ENCODE measurements around the gene UBA3. TPM values are rescaled to one million over a fixed set of nuclear protein-coding genes. Genes with fewer than 3 reads are reported as not detected.

Gene UBA3
- total RNA-seq, 1 experiment from 2014 or later: 67.2 TPM

GRCh38 chr3:69032142-69032541, 48.0 kb downstream of the UBA3 start:
- H2BK12ac ChIP-seq (ENCODE audit: insufficient read length, low read depth, low read length): no peak overlapping the region
- H2AFZ ChIP-seq (ENCODE audit: low read length): no peak overlapping the region
- H3K23ac ChIP-seq (ENCODE audit: insufficient read length, low read depth, low read length): no peak overlapping the region
- H3K27me3 ChIP-seq (ENCODE audit: insufficient read depth, low read length): no peaks in the 10 kb centered on the region
- no CpG with 5 or more reads among the region's 2 CpGs for WGBS (ENCODE audit: extremely low coverage, insufficient read length, low lambda C conversion rate)
- H3K9me3 Mint-ChIP-seq: no peaks in the 10 kb centered on the region
- H4K5ac ChIP-seq (ENCODE audit: insufficient read length, low read depth, low read length): no peak overlapping the region
- H3K56ac ChIP-seq (ENCODE audit: insufficient read length, low read depth, low read length): no peak overlapping the region
- no peak overlapping the region for H3K9ac ChIP-seq (ENCODE audit: extremely low read depth, insufficient read length, low read length)
- H2BK120ac ChIP-seq (ENCODE audit: low read depth, low read length, poor library complexity, severe bottlenecking): no peak overlapping the region
- no peak overlapping the region for H3K4me2 ChIP-seq (ENCODE audit: insufficient read depth, insufficient read length, low read length)
- H3K27ac ChIP-seq (ENCODE audit: insufficient read length, low read depth, low read length): no peak overlapping the region
- H3K36me3 Mint-ChIP-seq (ENCODE audit: insufficient read depth in 1 of 3, low read depth in 3 of 3): peaks cover 12 to 72% (median 47%) of the 10 kb centered on the region in 3 experiments
- H3K4me3 Mint-ChIP-seq: no peak overlapping the region
- no peaks in the 10 kb centered on the region for H3K4me1 Mint-ChIP-seq
- no peak overlapping the region for H2BK20ac ChIP-seq (ENCODE audit: low read depth, low read length, poor library complexity, severe bottlenecking)
- no peak overlapping the region for H3K14ac ChIP-seq (ENCODE audit: insufficient read depth, low read length)
- H3K79me1 ChIP-seq (ENCODE audit: insufficient read depth, low read depth, low read length, poor library complexity, severe bottlenecking): no peaks in the 10 kb centered on the region
- H2BK15ac ChIP-seq (ENCODE audit: low read depth, low read length): no peak overlapping the region
- H2AK5ac ChIP-seq (ENCODE audit: insufficient read length, low read length): no peak overlapping the region
- no peak for DNase-seq
- H4K8ac ChIP-seq (replicated peaks; ENCODE audit: insufficient read length, low read depth, low read length): no peak overlapping the region
- no peaks in the 10 kb centered on the region for H4K20me1 ChIP-seq (ENCODE audit: control insufficient read depth, insufficient read depth, insufficient read length)
- H4K91ac ChIP-seq (ENCODE audit: insufficient read length, low read depth, low read length): no peak overlapping the region
- no peak overlapping the region for H2BK5ac ChIP-seq (ENCODE audit: insufficient read length, low read length)
- no peak overlapping the region for H3K18ac ChIP-seq (ENCODE audit: insufficient read length, low read depth, low read length)
- H3T11ph ChIP-seq (ENCODE audit: low read length): no peak overlapping the region
- H3K23me2 ChIP-seq (ENCODE audit: insufficient read length, low read depth, low read length, poor library complexity, severe bottlenecking): no peaks in the 10 kb centered on the region
- TF ChIP-seq, protein P1, sequence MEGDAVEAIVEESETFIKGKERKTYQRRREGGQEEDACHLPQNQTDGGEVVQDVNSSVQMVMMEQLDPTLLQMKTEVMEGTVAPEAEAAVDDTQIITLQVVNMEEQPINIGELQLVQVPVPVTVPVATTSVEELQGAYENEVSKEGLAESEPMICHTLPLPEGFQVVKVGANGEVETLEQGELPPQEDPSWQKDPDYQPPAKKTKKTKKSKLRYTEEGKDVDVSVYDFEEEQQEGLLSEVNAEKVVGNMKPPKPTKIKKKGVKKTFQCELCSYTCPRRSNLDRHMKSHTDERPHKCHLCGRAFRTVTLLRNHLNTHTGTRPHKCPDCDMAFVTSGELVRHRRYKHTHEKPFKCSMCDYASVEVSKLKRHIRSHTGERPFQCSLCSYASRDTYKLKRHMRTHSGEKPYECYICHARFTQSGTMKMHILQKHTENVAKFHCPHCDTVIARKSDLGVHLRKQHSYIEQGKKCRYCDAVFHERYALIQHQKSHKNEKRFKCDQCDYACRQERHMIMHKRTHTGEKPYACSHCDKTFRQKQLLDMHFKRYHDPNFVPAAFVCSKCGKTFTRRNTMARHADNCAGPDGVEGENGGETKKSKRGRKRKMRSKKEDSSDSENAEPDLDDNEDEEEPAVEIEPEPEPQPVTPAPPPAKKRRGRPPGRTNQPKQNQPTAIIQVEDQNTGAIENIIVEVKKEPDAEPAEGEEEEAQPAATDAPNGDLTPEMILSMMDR (conservative IDR thresholded peaks at IDR 0.05): no peak
- H3K79me2 ChIP-seq (ENCODE audit: insufficient read depth, low read length): no peaks in the 10 kb centered on the region
- no peak overlapping the region for H3K4ac ChIP-seq (ENCODE audit: low read depth, low read length)
- H3K9me3 ChIP-seq (ENCODE audit: control insufficient read depth, low read depth, low read length): no peaks in the 10 kb centered on the region
- H3K27me3 Mint-ChIP-seq (ENCODE audit: low read depth): no peaks in the 10 kb centered on the region
- H3K27ac Mint-ChIP-seq: no peak overlapping the region
- no peaks in the 10 kb centered on the region for H3K4me1 ChIP-seq (ENCODE audit: insufficient read depth, low read length)
